SKM-1 treated with dmso at 0.1 percent for 144 hours (cell line): ENCODE data around the gene DUS1L.

Source experiments
- DNase-seq: peaks from one replicate; lab custom pipeline; 2025; ENCODE audit not compliant: unreplicated experiment; lab: John Stamatoyannopoulos, UW

The DUS1L gene

GRCh38 chr17:82077617-82078358 lies 12.2 kb upstream of the DUS1L start:
- DNase-seq: no peak

GRCh38 chr17:82076785-82077591 lies 11.4 kb upstream of the DUS1L start:
- DNase-seq: no peak

GRCh38 chr17:82076018-82076784 lies 10.6 kb upstream of the DUS1L start:
- DNase-seq: no peak

- DNase-seq: no peak
Observed at GRCh38 chr17:82073446-82073845, 7.8 kb upstream of the DUS1L start.

- DNase-seq: no peak
Observed at GRCh38 chr17:82072827-82073226, 7.2 kb upstream of the DUS1L start.

- DNase-seq: no peak
Observed at GRCh38 chr17:82070611-82071010, 5.0 kb upstream of the DUS1L start.

- no peak for DNase-seq
Observed at GRCh38 chr17:82065193-82065637, 389 bp downstream of the DUS1L start.

GRCh38 chr17:82064433-82065192 lies 991 bp downstream of the DUS1L start:
- DNase-seq: no peak

GRCh38 chr17:82063424-82064415 lies 1.9 kb downstream of the DUS1L start:
- DNase-seq: no peak

- DNase-seq: no peak
Observed at GRCh38 chr17:82062984-82063368, 2.6 kb downstream of the DUS1L start.

- DNase-seq: no peak
Observed at GRCh38 chr17:82062076-82062983, 3.3 kb downstream of the DUS1L start.

- no peak for DNase-seq
Observed at GRCh38 chr17:82061047-82061925, 4.3 kb downstream of the DUS1L start.

GRCh38 chr17:82060614-82061013 lies 5.0 kb downstream of the DUS1L start:
- DNase-seq: no peak

GRCh38 chr17:82060001-82060380 lies 5.6 kb downstream of the DUS1L start:
- DNase-seq: no peak

- DNase-seq: no peak
Observed at GRCh38 chr17:82059272-82060000, 6.2 kb downstream of the DUS1L start.

GRCh38 chr17:82058855-82059249 lies 6.8 kb downstream of the DUS1L start:
- no peak for DNase-seq

- DNase-seq: no peak
Observed at GRCh38 chr17:82058230-82058854, 7.3 kb downstream of the DUS1L start.
